Colonic mucosa (tissue), 4 donors: ENCODE results near the gene MROH2A. TPM values are rescaled to one million over a fixed set of nuclear protein-coding genes. Genes with fewer than 3 reads are reported as not detected.

Experiments used
- DNase-seq: peaks from one replicate; pipeline ENCODE4 v3.0.0-alpha.2; 2020
- H3K27ac ChIP-seq: fragments of 200-600 bp; one replicate; pipeline ENCODE4 v1.8.0; 2021
- H3K27me3 ChIP-seq: fragments of 200-600 bp; one replicate; pipeline ENCODE4 v1.8.0; 2021
- H3K36me3 ChIP-seq: fragments of 200-600 bp; one replicate; pipeline ENCODE4 v1.8.0; 2021
- H3K4me1 ChIP-seq: fragments of 200-600 bp; one replicate; pipeline ENCODE4 v1.8.0; 2021; ENCODE audit warnings: mild to moderate bottlenecking
- H3K4me3 ChIP-seq: fragments of 200-600 bp; one replicate; pipeline ENCODE4 v1.8.0; 2021
- H3K9ac ChIP-seq, 2 donors: one replicate each; pipeline ENCODE4 v1.7.0; 2013; ENCODE audit warnings: control low read depth in 2 of 2, low read depth in 2 of 2, low read length in 2 of 2
- H3K9me3 ChIP-seq: fragments of 200-600 bp; one replicate; pipeline ENCODE4 v1.8.0; 2021
- intact Hi-C: fragments of 100-400 bp; cut with DNase I; formaldehyde crosslinking; loops from one replicate; pipeline ENCODE4 v1.14.1; 2022
- total RNA-seq, 2 donors: library from RNA; stranded (reverse); fragmentation: NEBNext Ultra II Directional in 1 of 2; extraction: Animal tissue kit (Norgen Biotek cat#: 25700) in 1 of 2; gene quantifications; one replicate each; pipeline ENCODE4 v1.2.1, GENCODE V29; 2021
- TF ChIP-seq, protein P1 (sequence below): fragments of 200-600 bp; IDR thresholded peaks from one replicate; pipeline ENCODE4 v1.8.0; 2022; ENCODE audit warnings: antibody characterized with exemption, mild to moderate bottlenecking
- donor health status: healthy.
- donor health status: DM: no; HTN: no; CAD: no.
- donor health status: DM: no; HTN: no; CAD: no.

Gene MROH2A
- total RNA-seq, 2 donors from 2014 or later, result not detected

DNA sequence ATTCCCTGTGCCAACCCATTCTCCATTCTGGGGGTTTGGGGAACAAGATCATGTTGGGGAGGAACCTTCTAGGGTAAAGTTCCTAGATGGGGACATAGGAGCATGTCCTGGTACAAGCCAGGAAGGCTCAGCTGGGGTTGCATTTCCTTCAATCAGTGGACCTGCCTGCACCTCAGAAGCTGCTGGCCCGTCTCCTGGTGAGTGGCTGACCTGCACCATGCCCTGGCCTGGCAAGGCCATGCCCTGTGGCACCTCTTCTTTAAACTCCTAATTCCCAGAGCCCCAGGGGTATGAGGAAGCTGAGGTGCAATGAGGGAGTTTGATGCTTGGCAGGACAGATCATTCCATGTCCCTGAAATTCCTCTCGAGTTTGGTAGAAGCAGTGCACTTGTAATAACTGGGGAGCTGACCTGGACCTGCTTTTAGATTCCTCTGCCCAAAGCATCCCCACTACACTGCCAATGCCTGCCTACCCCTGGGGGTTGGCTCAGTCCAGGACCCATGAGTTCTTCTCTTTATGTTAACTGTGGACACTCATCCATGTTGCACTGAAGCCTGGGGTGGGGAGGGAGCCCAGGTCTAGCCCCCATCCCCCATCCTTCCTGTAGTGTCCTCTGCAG, 25.3 kb downstream of the MROH2A start:
- intact Hi-C loops, result no loop called here
- H3K4me1 ChIP-seq, result no peaks in the 10 kb centered on the region
- TF ChIP-seq, protein P1, sequence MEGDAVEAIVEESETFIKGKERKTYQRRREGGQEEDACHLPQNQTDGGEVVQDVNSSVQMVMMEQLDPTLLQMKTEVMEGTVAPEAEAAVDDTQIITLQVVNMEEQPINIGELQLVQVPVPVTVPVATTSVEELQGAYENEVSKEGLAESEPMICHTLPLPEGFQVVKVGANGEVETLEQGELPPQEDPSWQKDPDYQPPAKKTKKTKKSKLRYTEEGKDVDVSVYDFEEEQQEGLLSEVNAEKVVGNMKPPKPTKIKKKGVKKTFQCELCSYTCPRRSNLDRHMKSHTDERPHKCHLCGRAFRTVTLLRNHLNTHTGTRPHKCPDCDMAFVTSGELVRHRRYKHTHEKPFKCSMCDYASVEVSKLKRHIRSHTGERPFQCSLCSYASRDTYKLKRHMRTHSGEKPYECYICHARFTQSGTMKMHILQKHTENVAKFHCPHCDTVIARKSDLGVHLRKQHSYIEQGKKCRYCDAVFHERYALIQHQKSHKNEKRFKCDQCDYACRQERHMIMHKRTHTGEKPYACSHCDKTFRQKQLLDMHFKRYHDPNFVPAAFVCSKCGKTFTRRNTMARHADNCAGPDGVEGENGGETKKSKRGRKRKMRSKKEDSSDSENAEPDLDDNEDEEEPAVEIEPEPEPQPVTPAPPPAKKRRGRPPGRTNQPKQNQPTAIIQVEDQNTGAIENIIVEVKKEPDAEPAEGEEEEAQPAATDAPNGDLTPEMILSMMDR, result no peak
- H3K4me3 ChIP-seq, result no peak overlapping the region
- DNase-seq, result peak; percentile 6
- no peaks in the 10 kb centered on the region for H3K36me3 ChIP-seq
- no peak overlapping the region for H3K27ac ChIP-seq
- no peak overlapping the region for H3K9ac ChIP-seq
- no peaks in the 10 kb centered on the region for H3K9me3 ChIP-seq
- no peaks in the 10 kb centered on the region for H3K27me3 ChIP-seq

DNA sequence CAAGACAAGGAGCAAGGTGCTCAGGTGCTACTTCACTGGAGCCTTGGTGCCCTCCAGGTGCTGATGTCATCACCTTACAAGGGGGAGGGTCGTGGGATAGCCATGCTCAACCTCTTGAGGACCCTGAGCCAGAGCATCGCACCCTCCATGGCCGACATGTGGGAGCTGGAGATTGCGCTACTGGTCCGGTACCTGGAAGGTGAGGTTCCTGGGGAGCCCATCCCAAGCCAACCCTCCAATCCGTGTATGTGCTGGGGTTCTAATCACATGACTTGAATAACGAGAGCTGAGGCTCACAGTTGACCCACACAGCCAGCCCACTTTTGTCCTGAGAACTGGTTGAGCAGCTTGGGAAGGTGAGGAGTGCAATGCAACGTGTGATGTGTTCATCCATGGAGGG, 25.9 kb downstream of the MROH2A start:
- intact Hi-C loops, result no loop called here
- DNase-seq, result peak; percentile 5
- TF ChIP-seq, protein P1, result no peak

DNA sequence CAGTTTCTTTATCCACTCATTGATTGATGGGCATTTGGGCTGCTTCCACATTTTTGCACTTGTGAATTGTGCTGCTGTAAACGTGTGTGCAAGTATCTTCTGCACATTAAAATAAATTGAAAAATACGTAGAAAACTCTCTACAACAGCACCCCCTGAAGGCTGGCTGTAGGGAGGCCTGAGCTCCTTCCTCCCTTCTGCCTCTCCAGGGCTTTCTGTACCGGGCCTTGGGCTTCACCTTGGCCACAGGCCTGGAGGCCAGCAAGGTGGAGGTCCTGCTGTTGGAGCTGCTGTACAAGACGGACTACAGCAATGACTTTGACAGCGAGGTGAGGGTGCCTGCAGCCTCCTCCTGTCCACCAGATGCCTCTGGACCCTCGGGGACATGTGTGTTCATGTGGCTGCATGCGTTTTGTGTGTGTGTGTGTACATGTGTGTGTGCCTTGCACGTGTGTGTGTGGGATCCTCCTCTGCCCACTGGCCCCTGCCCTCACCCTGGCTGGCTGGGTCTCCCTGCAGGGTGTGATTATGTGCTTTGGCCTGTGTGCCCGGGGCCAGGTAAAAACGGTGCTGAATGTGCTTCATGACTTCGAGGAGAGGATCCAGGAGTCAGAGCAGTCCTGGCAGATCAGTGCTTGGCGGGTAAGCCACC, 29.2 kb downstream of the MROH2A start:
- no peaks in the 10 kb centered on the region for H3K27me3 ChIP-seq
- no peak for DNase-seq
- intact Hi-C loops, result no loop called here

More for the DNA sequence above, 25.9 kb downstream of the MROH2A start:
- H3K27me3 ChIP-seq, result no peaks in the 10 kb centered on the region
- H3K9me3 ChIP-seq, result no peaks in the 10 kb centered on the region
- H3K4me3 ChIP-seq, result no peak overlapping the region
- no peak overlapping the region for H3K27ac ChIP-seq
- H3K4me1 ChIP-seq, result no peaks in the 10 kb centered on the region
- H3K36me3 ChIP-seq, result no peaks in the 10 kb centered on the region
- H3K9ac ChIP-seq, result no peak overlapping the region

DNA sequence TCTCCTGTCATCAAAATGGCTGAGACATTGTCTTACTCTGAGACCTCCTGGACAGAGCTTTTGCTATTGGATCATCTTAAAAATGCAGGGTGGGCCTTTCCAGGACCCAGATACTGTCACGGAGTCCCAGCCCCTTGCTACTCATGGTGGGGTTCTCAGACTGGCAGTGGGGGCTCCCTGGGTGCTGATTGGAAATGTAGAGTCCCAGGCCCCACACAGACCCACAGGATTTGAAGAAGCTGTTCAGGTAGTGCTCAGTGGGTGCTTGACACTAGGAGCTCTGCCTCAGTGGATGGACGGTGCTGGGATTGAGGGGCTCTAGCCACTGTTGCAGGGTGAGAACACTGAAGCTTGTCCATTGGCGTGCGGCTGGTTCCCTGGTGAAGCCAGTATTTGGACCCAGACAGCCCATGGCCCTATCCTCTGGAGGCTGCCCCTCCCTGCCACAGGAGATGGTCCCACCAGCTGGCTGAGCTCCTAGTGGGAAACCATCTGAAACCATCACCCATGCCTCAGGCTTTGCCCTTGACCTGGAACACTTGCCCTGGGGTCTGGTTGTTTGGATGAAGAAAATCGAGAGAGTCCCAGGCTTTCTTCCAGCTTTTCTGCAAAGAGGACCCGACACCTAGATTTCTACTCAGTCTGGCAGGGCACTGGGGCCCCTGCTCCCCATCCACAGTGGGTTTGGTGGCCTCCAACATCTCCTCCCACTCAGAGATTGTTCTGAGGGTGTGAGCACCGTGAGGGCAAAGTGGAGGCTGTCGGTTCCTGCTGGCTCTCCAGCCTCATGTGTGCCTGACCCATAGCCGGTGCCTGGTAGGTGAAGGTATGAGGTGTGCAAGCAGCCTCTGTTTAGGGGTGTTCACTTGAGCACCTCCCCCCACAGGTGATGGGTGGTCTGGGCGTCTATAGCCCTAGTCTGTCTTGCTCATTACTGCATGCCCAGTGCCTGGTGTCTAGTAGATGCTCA, 30.1 kb downstream of the MROH2A start:
- Histone ChIP-seq H3K36me3 (no peaks in the 10 kb centered on the region), H3K27ac (no peak overlapping the region), H3K27me3 (no peaks in the 10 kb centered on the region), H3K4me1 (no peaks in the 10 kb centered on the region), H3K9me3 (no peaks in the 10 kb centered on the region), H3K4me3 (no peak overlapping the region), H3K9ac (no peak overlapping the region)
- no peak for DNase-seq
- intact Hi-C loops, result no loop called here
- TF ChIP-seq, protein P1, result no peak

More for the DNA sequence above, 29.2 kb downstream of the MROH2A start:
- TF ChIP-seq, protein P1, result no peak
- Histone ChIP-seq H3K4me1 (no peaks in the 10 kb centered on the region), H3K9ac (no peak overlapping the region), H3K9me3 (no peaks in the 10 kb centered on the region), H3K4me3 (no peak overlapping the region), H3K27ac (no peak overlapping the region), H3K36me3 (no peaks in the 10 kb centered on the region)

DNA sequence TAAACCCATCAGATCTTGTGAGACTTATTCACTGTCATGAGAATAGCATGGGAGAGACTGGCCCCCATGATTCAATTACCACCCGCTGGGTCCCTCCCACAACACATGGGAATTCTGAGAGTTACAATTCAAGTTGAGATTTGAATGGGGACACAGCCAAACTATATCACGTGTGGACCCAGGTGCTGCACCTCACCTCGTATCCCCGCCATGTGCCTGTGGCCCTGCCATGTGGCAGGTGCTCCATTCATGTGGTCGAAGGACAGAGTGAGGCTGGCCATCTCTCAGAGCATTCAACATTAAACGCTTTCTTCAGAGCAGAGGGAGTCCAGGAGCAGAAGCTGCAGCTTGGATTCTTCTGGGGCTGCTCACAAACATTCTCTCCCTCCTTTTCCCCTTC, 32.3 kb downstream of the MROH2A start:
- Histone ChIP-seq H3K4me3 (no peak overlapping the region), H3K27me3 (no peaks in the 10 kb centered on the region), H3K27ac (no peak overlapping the region), H3K36me3 (no peaks in the 10 kb centered on the region), H3K9ac (no peak overlapping the region), H3K4me1 (no peaks in the 10 kb centered on the region), H3K9me3 (no peaks in the 10 kb centered on the region)
- intact Hi-C loops, result no loop called here
- no peak for DNase-seq
- TF ChIP-seq, protein P1, result no peak
